ENCODE results near the gene KIAA0513.
"Not testable (repeated sequence)": the region's sequence is repeated elsewhere in the genome, so short reads cannot be mapped to it uniquely, and the experiment has no call there.

Gene KIAA0513

GRCh38 chr16:85123441-85123840 lies 95.8 kb downstream of the KIAA0513 start:
- DNase-seq: not testable (repeated sequence)

- no peak for DNase-seq
Measured at GRCh38 chr16:85123891-85124635, 96.5 kb downstream of the KIAA0513 start.

DNA sequence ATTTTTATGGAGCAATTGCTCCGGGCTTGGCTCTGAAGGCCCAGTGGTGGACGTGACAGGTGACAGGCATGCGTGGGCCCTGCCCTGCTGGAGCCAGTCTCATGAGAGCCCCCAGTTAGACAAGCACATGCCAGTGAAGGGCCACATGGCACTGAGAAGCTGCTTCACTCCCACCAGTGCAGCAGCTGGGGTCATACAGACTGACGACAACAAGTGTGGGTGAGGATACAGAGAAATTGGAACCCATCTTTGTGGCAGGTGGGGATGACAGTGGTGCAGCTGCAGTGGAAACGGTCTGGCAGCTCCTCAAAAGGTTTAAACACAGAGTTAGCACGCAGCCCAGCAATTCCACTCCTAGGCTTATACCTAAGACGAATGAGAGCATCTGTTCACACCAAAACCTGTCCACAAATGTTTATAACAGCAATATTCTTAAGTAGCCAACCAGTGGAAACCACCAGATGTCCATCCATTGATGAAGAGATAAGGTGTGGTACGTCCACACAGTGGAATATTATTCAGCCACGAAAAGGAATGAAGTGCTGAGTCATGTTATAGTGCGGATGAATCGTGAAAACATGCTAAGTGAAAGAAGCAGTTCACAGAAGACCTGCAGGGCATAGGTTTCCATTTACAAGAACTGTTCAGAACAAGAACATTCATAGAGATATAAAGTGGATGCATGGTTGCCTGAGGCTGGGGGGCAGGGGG lies 97.2 kb downstream of the KIAA0513 start:
- DNase-seq: no peak

GRCh38 chr16:85125570-85126393 lies 98.2 kb downstream of the KIAA0513 start:
- no peak for DNase-seq

GRCh38 chr16:85126394-85126704 lies 98.8 kb downstream of the KIAA0513 start:
- DNase-seq: no peak

- DNase-seq: no peak
Measured at GRCh38 chr16:85126705-85127378, 99.2 kb downstream of the KIAA0513 start.

GRCh38 chr16:85127379-85127723 lies 99.8 kb downstream of the KIAA0513 start:
- DNase-seq: no peak

DNA sequence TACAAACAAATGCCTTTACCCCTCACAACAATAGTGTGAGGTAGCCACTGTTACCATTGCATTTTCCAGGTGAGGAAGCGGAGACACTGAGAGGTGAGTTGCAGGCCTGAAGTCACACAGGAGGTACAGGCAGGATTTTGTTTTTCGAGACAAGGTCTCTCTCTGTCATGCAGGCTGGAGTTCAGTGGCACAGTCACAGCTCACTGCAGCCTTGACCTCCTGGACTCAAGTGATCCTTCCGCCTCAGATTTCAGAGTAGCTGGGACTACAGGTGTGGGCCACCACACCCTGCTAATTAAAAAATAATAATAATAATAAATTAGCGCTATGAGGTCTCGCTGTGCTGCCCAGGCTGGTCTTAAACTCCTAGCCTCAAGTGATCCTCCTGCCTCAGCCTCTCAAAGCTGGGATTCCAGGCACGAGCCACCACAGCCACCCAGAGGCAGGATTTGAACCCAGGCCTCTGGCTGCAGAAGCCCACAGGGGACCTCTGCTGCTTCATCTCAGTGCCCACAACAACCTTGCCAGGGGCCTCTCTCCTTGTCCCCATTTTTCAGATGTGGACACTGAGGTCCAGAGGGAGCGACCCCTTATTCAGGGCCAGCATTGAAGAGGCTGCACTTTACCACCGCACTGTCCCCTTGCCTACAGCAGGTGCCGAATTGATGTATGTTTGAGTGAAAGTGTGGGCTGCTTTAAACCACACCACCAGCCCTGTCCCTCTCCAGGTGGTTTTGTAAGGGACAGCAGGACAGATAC lies 100.7 kb downstream of the KIAA0513 start:
- no peak for DNase-seq

GRCh38 chr16:85129876-85130704 lies 102.5 kb downstream of the KIAA0513 start:
- no peak for DNase-seq

DNA sequence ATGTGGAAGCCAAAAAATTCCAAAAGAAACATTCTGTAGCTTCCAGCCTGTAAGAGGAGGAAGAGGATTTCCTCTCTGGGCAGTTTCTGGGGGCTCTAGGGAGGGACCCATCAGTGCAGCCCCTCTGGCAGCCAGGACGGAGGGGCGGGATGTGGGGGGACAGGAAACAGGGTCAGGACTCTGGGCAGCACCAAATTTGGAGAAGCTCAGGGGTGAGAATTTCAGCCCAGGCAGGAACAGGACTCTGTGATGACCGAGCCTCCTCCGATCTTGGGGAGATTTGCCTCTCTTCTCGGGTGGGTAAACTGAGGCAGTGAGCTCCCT lies 103.1 kb downstream of the KIAA0513 start:
- no peak for DNase-seq

GRCh38 chr16:85132456-85133289 lies 105.1 kb downstream of the KIAA0513 start:
- no peak for DNase-seq

DNA sequence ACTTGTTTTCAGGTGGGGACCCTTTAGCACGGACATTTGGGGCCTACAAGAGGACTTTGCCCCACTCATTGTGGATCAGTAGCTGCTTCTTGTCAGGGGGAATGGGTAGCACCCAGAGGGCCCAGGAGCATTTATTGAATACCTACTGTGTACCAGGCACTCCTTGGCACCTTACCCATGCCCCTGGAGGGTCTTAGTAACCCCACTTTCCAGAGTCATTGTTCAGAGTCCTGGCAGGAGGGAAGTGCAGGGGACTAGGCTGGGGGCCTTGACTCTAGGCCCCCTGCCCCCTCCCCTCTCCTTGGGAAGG lies 105.7 kb downstream of the KIAA0513 start:
- DNase-seq: no peak

- no peak for DNase-seq
Measured at GRCh38 chr16:85134076-85134788, 106.6 kb downstream of the KIAA0513 start.

- DNase-seq: no peak
Measured at GRCh38 chr16:85134789-85135142, 107.2 kb downstream of the KIAA0513 start.

DNA sequence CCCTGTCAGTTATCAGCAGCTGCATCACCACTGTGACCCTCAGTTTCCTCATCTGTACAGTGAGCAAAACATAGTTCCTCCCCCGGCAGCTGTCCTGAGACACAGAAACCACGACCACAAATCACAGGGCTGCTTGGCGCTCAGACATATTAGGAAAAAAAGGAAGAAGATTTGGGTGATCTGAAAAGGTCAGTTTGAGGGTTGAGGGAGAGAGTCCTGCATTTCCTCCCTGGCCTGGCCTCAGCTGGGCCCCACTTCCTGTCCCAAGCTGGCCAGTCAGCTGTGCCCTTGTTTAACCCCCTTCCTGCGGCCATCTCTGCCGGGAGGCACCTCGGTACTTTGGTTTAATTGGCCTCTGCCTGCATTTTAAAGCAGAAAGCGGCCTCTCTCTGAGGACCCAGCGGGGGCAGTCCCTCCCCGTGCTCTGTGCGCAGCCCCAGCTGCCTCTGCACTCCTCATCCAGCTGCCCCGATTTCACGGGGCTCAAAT lies 108.7 kb downstream of the KIAA0513 start:
- peak; percentile 87 to 91 for DNase-seq

GRCh38 chr16:85136702-85137322 lies 109.2 kb downstream of the KIAA0513 start:
- DNase-seq: no peak

GRCh38 chr16:85137323-85138072 lies 109.9 kb downstream of the KIAA0513 start:
- no peak for DNase-seq

DNA sequence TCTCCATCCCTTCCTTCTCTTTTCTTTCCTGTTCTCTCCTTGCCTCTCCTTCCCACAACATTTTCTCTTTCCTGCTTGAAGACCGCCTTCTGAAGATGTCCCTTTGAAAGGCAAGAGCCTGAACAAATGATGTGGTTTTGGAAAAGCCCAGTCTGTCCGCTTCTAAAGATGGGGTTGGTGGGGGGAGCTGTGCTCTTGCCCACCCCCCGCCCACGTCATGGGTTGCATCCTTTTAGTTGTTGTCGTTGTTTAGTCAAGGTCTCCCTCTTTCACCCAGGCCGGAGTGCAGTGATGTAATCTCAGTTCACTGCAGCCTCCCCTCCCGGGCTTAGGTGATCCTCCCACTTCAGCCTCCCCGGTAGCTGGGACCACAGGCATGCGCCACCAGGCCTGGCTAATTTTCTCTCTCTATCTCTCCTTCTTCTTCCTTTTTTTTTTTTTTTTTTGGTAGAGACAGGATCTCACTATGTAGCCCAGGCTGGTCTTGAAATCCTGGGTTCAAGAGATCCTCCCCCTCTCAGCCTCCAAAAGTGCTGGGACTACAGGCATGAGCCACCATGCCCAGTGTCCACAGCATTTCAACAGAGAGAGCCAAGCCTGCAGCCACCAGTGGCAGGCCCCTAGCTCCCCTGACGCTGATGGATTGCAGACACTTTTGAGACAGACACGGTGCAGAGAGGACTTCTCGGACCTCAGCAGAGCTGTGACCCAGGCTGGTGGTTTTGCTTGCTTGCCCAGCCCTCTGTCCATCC lies 110.7 kb downstream of the KIAA0513 start:
- no peak for DNase-seq

All from AML-193 (cell line).